ENCODE data around the gene ZMYND8.

DNA sequence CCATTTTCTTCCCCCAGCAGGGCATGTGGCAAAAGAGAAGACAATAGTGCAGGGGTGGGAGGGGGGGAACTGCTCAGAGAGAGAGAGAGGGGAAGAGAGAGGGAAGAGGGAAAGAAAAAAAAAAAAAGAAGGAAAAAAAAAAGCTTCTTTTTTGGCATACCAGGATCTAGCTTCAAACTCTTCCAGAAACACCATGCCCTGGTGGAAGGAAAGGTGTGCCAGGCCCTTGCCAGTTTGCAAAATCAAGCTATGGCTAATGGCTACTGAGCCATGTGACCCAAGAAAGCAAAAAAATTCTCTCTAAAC lies 326 bp downstream of the ZMYND8 start:
- TF ChIP-seq POLR2A (IDR thresholded peaks at IDR 0.05) (no peak), CTCF (IDR thresholded peaks at IDR 0.05) (no peak), POLR2AphosphoS5 (IDR thresholded peaks at IDR 0.05) (no peak), EP300 (IDR thresholded peaks at IDR 0.05) (no peak)
